ENCODE results near the gene SREBF1. TPM values are rescaled to one million over a fixed set of nuclear protein-coding genes. Genes with fewer than 3 reads are reported as not detected.

Gene SREBF1
- total RNA-seq, 1 experiment from 2014 or later = 167 TPM

DNA sequence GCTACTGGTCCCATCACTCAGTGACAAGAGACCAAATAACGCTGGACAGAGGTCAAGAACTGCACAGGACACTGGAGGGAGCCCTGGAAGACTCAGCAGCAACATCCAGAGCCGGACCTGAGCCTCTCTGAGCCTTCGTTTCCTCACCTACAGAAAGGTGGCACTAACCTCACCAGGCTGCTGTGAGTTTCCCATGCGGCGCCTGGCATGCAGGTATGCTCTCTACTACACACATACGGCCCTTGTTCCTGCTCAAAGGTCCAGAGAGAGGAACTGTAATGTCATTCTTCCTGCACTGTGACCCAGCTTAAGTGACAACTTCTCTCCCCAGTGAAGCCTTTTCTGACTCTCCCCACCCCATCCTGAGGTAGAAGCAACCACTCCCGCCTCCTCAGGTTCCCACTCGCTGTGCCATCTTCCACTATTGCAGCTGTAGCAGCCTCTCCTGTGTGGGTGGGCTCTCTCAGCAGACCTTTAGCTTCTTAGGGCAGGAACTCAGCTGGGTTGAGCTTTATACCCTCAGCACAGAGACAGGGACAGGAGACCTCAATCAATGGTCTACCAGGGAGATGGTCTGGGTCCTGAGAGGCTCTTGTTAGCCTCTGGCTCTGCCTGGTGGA lies 43.9 kb upstream of the SREBF1 start:
- Histone ChIP-seq H3F3A (ENCODE audit: low read length, unreplicated experiment) (no peaks in the 10 kb centered on the region), H4K20me1 (ENCODE audit: low read length) (no peaks in the 10 kb centered on the region), H3K9me3 (ENCODE audit: low read length) (no peaks in the 10 kb centered on the region), H3K4me2 (ENCODE audit: low read length) (no peak overlapping the region), H3K27me3 (ENCODE audit: low read length) (no peaks in the 10 kb centered on the region), H3K36me3 (ENCODE audit: low read depth, low read length) (peaks cover 41% of the 10 kb centered on the region), H3K9me2 (replicated peaks; ENCODE audit: low read length) (no peaks in the 10 kb centered on the region), H3K9ac (ENCODE audit: low read length) (no peak overlapping the region), H3K4me3 (ENCODE audit: low read length) (no peak overlapping the region), H2AFZ (ENCODE audit: low read length) (no peak overlapping the region), H3K4me1 (ENCODE audit: insufficient read depth, low read length) (no peaks in the 10 kb centered on the region), H3K27ac (ENCODE audit: low read length) (no peak overlapping the region), H3K79me2 (ENCODE audit: low read length) (no peaks in the 10 kb centered on the region)
- intact Hi-C loops (cut with micrococcal nuclease) = no loop called here
- TF ChIP-seq EZH2phosphoT487 (IDR thresholded peaks at IDR 0.05; ENCODE audit: borderline replicate concordance, low read length) (no peak), CTCF (conservative IDR thresholded peaks at IDR 0.05; ENCODE audit: low read depth, low read length) (no peak), EZH2 (IDR thresholded peaks at IDR 0.05; ENCODE audit: low read length, unreplicated experiment) (no peak)
- CTCF ChIA-PET = no interaction called here
- ATAC-seq (no peak), DNase-seq (no peak)
- POLR2A ChIA-PET (ENCODE audit: unreplicated experiment) = no interaction called here
- BruUV-seq (replicated peaks) = no TSS peak

GRCh38 chr17:17877529-17878358 lies 41.0 kb upstream of the SREBF1 start:
- intact Hi-C loops (cut with micrococcal nuclease) = no loop called here
- Histone ChIP-seq H3K4me3 (ENCODE audit: low read length) (no peak overlapping the region), H3K27ac (ENCODE audit: low read length) (no peak overlapping the region), H3F3A (ENCODE audit: low read length, unreplicated experiment) (no peaks in the 10 kb centered on the region), H3K4me1 (ENCODE audit: insufficient read depth, low read length) (peaks cover 13% of the 10 kb centered on the region), H2AFZ (ENCODE audit: low read length) (no peak overlapping the region), H4K20me1 (ENCODE audit: low read length) (no peaks in the 10 kb centered on the region), H3K27me3 (ENCODE audit: low read length) (no peaks in the 10 kb centered on the region), H3K9me2 (replicated peaks; ENCODE audit: low read length) (no peaks in the 10 kb centered on the region), H3K36me3 (ENCODE audit: low read depth, low read length) (peaks cover 48% of the 10 kb centered on the region), H3K9me3 (ENCODE audit: low read length) (no peaks in the 10 kb centered on the region), H3K9ac (ENCODE audit: low read length) (no peak overlapping the region), H3K4me2 (ENCODE audit: low read length) (no peak overlapping the region), H3K79me2 (ENCODE audit: low read length) (no peaks in the 10 kb centered on the region)
- ChIA-PET CTCF (no interaction called here), POLR2A (ENCODE audit: unreplicated experiment) (no interaction called here)
- ATAC-seq (no peak), DNase-seq (no peak)
- TF ChIP-seq CTCF (conservative IDR thresholded peaks at IDR 0.05; ENCODE audit: low read depth, low read length) = no peak
- TF ChIP-seq EZH2phosphoT487 (IDR thresholded peaks at IDR 0.05; ENCODE audit: borderline replicate concordance, low read length) = no peak
- TF ChIP-seq EZH2 (IDR thresholded peaks at IDR 0.05; ENCODE audit: low read length, unreplicated experiment) = no peak
- BruUV-seq (replicated peaks) = no TSS peak

DNA sequence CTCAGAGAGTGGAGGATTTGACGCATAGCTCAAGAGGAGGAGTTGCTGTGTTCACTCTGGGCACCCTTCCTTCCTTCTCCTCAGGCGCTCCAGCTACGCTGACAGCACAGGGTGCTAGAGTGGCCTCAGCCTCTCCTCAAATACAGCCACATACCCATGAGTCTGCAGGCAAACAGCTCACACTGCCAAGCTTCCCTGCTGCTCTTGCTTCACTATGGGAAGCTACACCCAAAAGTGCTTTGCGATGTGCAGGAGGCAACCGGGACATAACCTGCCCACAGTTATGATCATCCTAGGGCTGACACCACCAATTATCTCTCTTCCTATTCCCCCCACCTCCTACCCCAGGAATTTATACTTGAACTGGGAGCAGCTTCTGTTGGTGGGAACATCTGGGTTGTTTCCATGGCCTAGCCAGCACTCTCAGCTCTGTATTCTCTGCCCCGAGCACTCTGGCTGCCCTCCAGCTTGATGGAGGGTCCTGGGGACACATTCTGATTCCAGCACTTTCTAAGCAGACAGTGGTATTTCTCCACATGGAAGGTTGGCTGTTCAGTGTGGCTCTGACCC lies 40.3 kb upstream of the SREBF1 start:
- ChIA-PET CTCF (no interaction called here), POLR2A (ENCODE audit: unreplicated experiment) (no interaction called here)
- no peak for DNase-seq
- H3K27me3 ChIP-seq (ENCODE audit: low read length) = no peaks in the 10 kb centered on the region
- intact Hi-C loops (cut with micrococcal nuclease) = no loop called here
- no peaks in the 10 kb centered on the region for H3K9me2 ChIP-seq (replicated peaks; ENCODE audit: low read length)
- peaks cover 17% of the 10 kb centered on the region for H3K4me1 ChIP-seq (ENCODE audit: insufficient read depth, low read length)
- H3K9me3 ChIP-seq (ENCODE audit: low read length) = no peaks in the 10 kb centered on the region
- no peak for ATAC-seq
- H3K9ac ChIP-seq (ENCODE audit: low read length) = no peak overlapping the region
- H2AFZ ChIP-seq (ENCODE audit: low read length) = no peak overlapping the region
- no peaks in the 10 kb centered on the region for H3F3A ChIP-seq (ENCODE audit: low read length, unreplicated experiment)
- peaks cover 45% of the 10 kb centered on the region for H3K36me3 ChIP-seq (ENCODE audit: low read depth, low read length)
- no TSS peak for BruUV-seq (replicated peaks)
- TF ChIP-seq EZH2phosphoT487 (IDR thresholded peaks at IDR 0.05; ENCODE audit: borderline replicate concordance, low read length) (no peak), CTCF (conservative IDR thresholded peaks at IDR 0.05; ENCODE audit: low read depth, low read length) (no peak), EZH2 (IDR thresholded peaks at IDR 0.05; ENCODE audit: low read length, unreplicated experiment) (no peak)
- H3K27ac ChIP-seq (ENCODE audit: low read length) = no peak overlapping the region
- no peaks in the 10 kb centered on the region for H4K20me1 ChIP-seq (ENCODE audit: low read length)
- H3K79me2 ChIP-seq (ENCODE audit: low read length) = no peaks in the 10 kb centered on the region
- H3K4me2 ChIP-seq (ENCODE audit: low read length) = no peak overlapping the region
- no peak overlapping the region for H3K4me3 ChIP-seq (ENCODE audit: low read length)
